ENCODE results near the gene SNAPC1.

DNA sequence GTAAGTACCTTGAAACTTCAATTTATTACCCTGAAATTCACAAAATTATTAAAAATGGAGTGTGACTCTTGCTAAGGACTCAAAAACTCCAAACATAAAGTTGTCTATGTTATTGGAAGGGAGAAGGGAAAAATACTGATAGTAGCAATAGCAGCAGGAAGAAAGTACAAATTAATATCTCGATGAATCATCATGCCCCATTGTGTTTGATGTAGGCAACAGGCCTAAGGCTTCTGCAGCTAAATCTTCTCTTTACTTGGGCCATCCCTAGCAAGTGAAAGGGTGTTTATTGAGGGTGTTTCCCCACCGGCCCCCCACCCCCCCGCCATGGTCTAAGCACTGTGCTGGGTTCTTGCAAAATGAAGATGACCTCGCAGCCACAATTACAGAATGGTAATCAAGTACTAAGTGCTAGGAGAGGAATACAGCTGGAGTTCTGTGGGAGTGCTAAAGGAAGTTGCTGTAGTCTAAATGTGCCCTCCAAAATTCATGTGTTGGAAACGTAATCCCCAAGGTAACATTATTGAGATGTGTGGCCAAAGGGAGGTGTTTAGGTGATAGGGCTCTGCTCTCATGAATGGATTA lies 76.5 kb downstream of the SNAPC1 start:
- TF ChIP-seq, protein P1, sequence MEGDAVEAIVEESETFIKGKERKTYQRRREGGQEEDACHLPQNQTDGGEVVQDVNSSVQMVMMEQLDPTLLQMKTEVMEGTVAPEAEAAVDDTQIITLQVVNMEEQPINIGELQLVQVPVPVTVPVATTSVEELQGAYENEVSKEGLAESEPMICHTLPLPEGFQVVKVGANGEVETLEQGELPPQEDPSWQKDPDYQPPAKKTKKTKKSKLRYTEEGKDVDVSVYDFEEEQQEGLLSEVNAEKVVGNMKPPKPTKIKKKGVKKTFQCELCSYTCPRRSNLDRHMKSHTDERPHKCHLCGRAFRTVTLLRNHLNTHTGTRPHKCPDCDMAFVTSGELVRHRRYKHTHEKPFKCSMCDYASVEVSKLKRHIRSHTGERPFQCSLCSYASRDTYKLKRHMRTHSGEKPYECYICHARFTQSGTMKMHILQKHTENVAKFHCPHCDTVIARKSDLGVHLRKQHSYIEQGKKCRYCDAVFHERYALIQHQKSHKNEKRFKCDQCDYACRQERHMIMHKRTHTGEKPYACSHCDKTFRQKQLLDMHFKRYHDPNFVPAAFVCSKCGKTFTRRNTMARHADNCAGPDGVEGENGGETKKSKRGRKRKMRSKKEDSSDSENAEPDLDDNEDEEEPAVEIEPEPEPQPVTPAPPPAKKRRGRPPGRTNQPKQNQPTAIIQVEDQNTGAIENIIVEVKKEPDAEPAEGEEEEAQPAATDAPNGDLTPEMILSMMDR (IDR thresholded peaks at IDR 0.05) = no peak
- TF ChIP-seq POLR2AphosphoS5 (IDR thresholded peaks at IDR 0.05; ENCODE audit: low read depth, low read length) (no peak), SIN3A (IDR thresholded peaks at IDR 0.05; ENCODE audit: borderline replicate concordance, insufficient read depth, low read depth, low read length) (no peak), TCF7L2 (IDR thresholded peaks at IDR 0.05; ENCODE audit: low read depth, low read length) (no peak)
- TF ChIP-seq, protein P2, sequence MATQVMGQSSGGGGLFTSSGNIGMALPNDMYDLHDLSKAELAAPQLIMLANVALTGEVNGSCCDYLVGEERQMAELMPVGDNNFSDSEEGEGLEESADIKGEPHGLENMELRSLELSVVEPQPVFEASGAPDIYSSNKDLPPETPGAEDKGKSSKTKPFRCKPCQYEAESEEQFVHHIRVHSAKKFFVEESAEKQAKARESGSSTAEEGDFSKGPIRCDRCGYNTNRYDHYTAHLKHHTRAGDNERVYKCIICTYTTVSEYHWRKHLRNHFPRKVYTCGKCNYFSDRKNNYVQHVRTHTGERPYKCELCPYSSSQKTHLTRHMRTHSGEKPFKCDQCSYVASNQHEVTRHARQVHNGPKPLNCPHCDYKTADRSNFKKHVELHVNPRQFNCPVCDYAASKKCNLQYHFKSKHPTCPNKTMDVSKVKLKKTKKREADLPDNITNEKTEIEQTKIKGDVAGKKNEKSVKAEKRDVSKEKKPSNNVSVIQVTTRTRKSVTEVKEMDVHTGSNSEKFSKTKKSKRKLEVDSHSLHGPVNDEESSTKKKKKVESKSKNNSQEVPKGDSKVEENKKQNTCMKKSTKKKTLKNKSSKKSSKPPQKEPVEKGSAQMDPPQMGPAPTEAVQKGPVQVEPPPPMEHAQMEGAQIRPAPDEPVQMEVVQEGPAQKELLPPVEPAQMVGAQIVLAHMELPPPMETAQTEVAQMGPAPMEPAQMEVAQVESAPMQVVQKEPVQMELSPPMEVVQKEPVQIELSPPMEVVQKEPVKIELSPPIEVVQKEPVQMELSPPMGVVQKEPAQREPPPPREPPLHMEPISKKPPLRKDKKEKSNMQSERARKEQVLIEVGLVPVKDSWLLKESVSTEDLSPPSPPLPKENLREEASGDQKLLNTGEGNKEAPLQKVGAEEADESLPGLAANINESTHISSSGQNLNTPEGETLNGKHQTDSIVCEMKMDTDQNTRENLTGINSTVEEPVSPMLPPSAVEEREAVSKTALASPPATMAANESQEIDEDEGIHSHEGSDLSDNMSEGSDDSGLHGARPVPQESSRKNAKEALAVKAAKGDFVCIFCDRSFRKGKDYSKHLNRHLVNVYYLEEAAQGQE (IDR thresholded peaks at IDR 0.05; ENCODE audit: insufficient read depth in 1 of 2, low read depth in 2 of 2, low read length in 1 of 2) = no peak
